GM12878 (cell line): ENCODE data around the gene COL4A2. TPM values are rescaled to one million over a fixed set of nuclear protein-coding genes. Genes with fewer than 3 reads are reported as not detected.

Experiments used
- ATAC-seq: fragments of 200-7000 bp; cut with Tn5 transposase; 3 replicates; pipeline ENCODE4 v1.9.1; 2020; ENCODE audit warnings: mild to moderate bottlenecking, moderate library complexity
- BruUV-seq: library from RNA; stranded (reverse); fragments of 400-500 nt; replicated peaks from 2 replicates; lab custom pipeline; 2021; lab: Mats Ljungman, UMichigan
- CTCF ChIA-PET: fragments of 300-600 bp; sonication (Branson Sonifier 250); formaldehyde crosslinking; extraction: SDS; loops from one replicate; lab custom pipeline; 2021; ENCODE audit warnings: inconsistent platforms; lab: Yijun Ruan, JAX
- POLR2A ChIA-PET: fragments of 350-600 bp; formaldehyde crosslinking; extraction: SDS; loops from one replicate; lab custom pipeline; 2021; ENCODE audit warnings: inconsistent platforms; lab: Charles Lee
- RAD21 ChIA-PET: fragments of 300-600 bp; sonication (Branson Sonifier 250); formaldehyde crosslinking; loops from one replicate; lab custom pipeline; 2023; ENCODE audit warnings: antibody characterized with exemption; ENCODE audit not compliant: unreplicated experiment; lab: Charles Lee
- SMC1A ChIA-PET: fragments of 300-600 bp; sonication (Branson Sonifier 250); formaldehyde crosslinking; loops from one replicate; lab custom pipeline; 2023; ENCODE audit not compliant: unreplicated experiment, uncharacterized antibody; lab: Charles Lee
- DNase-seq: peaks from one replicate; pipeline ENCODE4 v3.0.0-alpha.2; 2011; ENCODE audit warnings: low read depth, low spot score
- FAIRE-seq: peaks from 3 replicates; lab custom pipeline; 2011; peaks lifted over from hg19 to GRCh38; lab: Jason Lieb, UNC
- H2AFZ ChIP-seq: 2 replicates; pipeline ENCODE4 v1.6.0; 2011; ENCODE audit warnings: low read depth, low read length, control low read depth; ENCODE audit not compliant: control insufficient read depth
- H3K27ac ChIP-seq: 2 replicates; pipeline ENCODE4 v1.5.1; 2011; ENCODE audit warnings: control low read depth; ENCODE audit not compliant: control insufficient read depth, insufficient read depth
- H3K27me3 ChIP-seq, 2 experiments: replicated peaks in 1 of 2; 2 replicates each; pipeline versions ENCODE4 v1.6.0 to v1.6.1; 2011; ENCODE audit warnings: low read length in 1 of 2; ENCODE audit not compliant: control insufficient read depth in 2 of 2, insufficient read depth in 2 of 2
- H3K36me3 ChIP-seq, 2 experiments: 2 replicates each; pipeline ENCODE4 v1.5.1; 2011; ENCODE audit warnings: low read length in 1 of 2; ENCODE audit not compliant: control insufficient read depth in 2 of 2, insufficient read depth in 2 of 2
- H3K4me1 ChIP-seq: 2 replicates; pipeline ENCODE4 v1.6.1; 2011; ENCODE audit warnings: mild to moderate bottlenecking, low read length, moderate library complexity, mixed read lengths; ENCODE audit not compliant: control insufficient read depth, insufficient read depth
- H3K4me2 ChIP-seq: 2 replicates; pipeline ENCODE4 v1.6.0; 2011; ENCODE audit warnings: control low read depth; ENCODE audit not compliant: control insufficient read depth, insufficient read depth
- H3K4me3 ChIP-seq: fragments of 200-600 bp; sonication (generic); 2 replicates; pipeline ENCODE4 v1.5.1; 2016
- H3K79me2 ChIP-seq: 2 replicates; pipeline ENCODE4 v1.6.0; 2011; ENCODE audit warnings: low read length; ENCODE audit not compliant: control insufficient read depth, insufficient read depth
- H3K9ac ChIP-seq: 2 replicates; pipeline ENCODE4 v1.8.0; 2011; ENCODE audit warnings: low read length, control low read depth, mixed read lengths; ENCODE audit not compliant: control insufficient read depth, insufficient read depth
- H3K9me3 ChIP-seq: replicated peaks from 3 replicates; pipeline ENCODE4 v1.5.1; 2011; ENCODE audit warnings: mild to moderate bottlenecking, low read length; ENCODE audit not compliant: control insufficient read depth, insufficient read depth
- H4K20me1 ChIP-seq: 2 replicates; pipeline ENCODE4 v1.6.0; 2011; ENCODE audit not compliant: control insufficient read depth, insufficient read depth
- BCL11A ChIP-seq: IDR thresholded peaks from 2 replicates; pipeline ENCODE4 v1.6.1; 2011; ENCODE audit warnings: low read depth, low read length
- CBX3 ChIP-seq: fragments of 200-600 bp; sonication (generic); IDR thresholded peaks from 2 replicates; pipeline ENCODE4 v1.6.1; 2016; ENCODE audit warnings: low read depth, borderline replicate concordance
- EGR1 ChIP-seq, 2 experiments: IDR thresholded peaks; 1 replicate in 1 of 2; 2 replicates in 1 of 2; pipeline ENCODE4 v1.6.1; 2011 to 2012; ENCODE audit warnings: low read depth in 2 of 2, low read length in 2 of 2, borderline replicate concordance in 1 of 2, mild to moderate bottlenecking in 1 of 2, moderate library complexity in 1 of 2
- HDAC6 ChIP-seq: fragments of 200-600 bp; sonication (generic); IDR thresholded peaks from one replicate; pipeline ENCODE4 v1.8.0; 2017; ENCODE audit warnings: antibody characterized with exemption; ENCODE audit not compliant: unreplicated experiment
- MYB ChIP-seq: fragments of 150-350 bp; IDR thresholded peaks from 2 replicates; pipeline ENCODE4 v1.6.1; 2014; ENCODE audit warnings: mild to moderate bottlenecking, low read depth, low read length, borderline replicate concordance
- NR2C2 ChIP-seq: IDR thresholded peaks from 2 replicates; pipeline ENCODE4 v1.6.1; 2011; ENCODE audit warnings: borderline replicate concordance, low read depth; ENCODE audit not compliant: control insufficient read depth, insufficient read length
- NRF1 ChIP-seq: conservative IDR thresholded peaks from 2 replicates; pipeline ENCODE4 v1.6.1; 2011; ENCODE audit warnings: mild to moderate bottlenecking, low read depth, low read length, improper control_type of control experiment
- PAX8 ChIP-seq: fragments of 450-650 bp; IDR thresholded peaks from 2 replicates; pipeline ENCODE4 v1.6.1; 2017; ENCODE audit warnings: mild to moderate bottlenecking, moderate library complexity
- POLR2A ChIP-seq: IDR thresholded peaks from 2 replicates; pipeline ENCODE4 v1.6.1; 2011; ENCODE audit warnings: low read depth, mild to moderate bottlenecking, low read length
- RB1 ChIP-seq: fragments of 450-650 bp; formaldehyde crosslinking; IDR thresholded peaks from 2 replicates; pipeline ENCODE4 v1.6.1; 2017; ENCODE audit warnings: mild to moderate bottlenecking, borderline replicate concordance
- RCOR1 ChIP-seq: conservative IDR thresholded peaks from 2 replicates; pipeline ENCODE4 v1.6.1; 2012; ENCODE audit warnings: low read depth, low read length, improper control_type of control experiment
- SMAD1 ChIP-seq: fragments of 450-650 bp; IDR thresholded peaks from 2 replicates; pipeline ENCODE4 v1.6.1; 2018; ENCODE audit warnings: mild to moderate bottlenecking, low read depth; ENCODE audit not compliant: partially characterized antibody
- SMC3 ChIP-seq: IDR thresholded peaks from 2 replicates; pipeline ENCODE4 v1.6.1; 2011; ENCODE audit warnings: low read length, improper control_type of control experiment, borderline replicate concordance
- ZNF217 ChIP-seq: fragments of 450-650 bp; IDR thresholded peaks from 2 replicates; pipeline ENCODE4 v1.6.1; 2017; ENCODE audit warnings: antibody characterized with exemption, mild to moderate bottlenecking
- ZNF622 ChIP-seq: fragments of 450-650 bp; IDR thresholded peaks from 2 replicates; pipeline ENCODE4 v1.6.1; 2017; ENCODE audit warnings: mild to moderate bottlenecking, inconsistent platforms
- WGBS: methylation state at CpG from one replicate; pipeline ENCODE4 v1.1.6; 2016; ENCODE audit warnings: low lambda C conversion rate; ENCODE audit not compliant: insufficient replicate concordance, insufficient coverage; ENCODE audit errors: missing lambda C conversion rate; 5-methylcytosine and 5-hydroxymethylcytosine counted together
- in situ Hi-C: fragments of 300-500 bp; cut with MboI; formaldehyde crosslinking; loops from 9 replicates; pipeline ENCODE4 v1.14.3; 2018; ENCODE audit warnings: mixed read lengths
- intact Hi-C: fragments of 100-400 bp; cut with micrococcal nuclease; formaldehyde crosslinking; loops from one replicate; pipeline ENCODE4 v1.14.2; 2022; ENCODE audit not compliant: unreplicated experiment
- polyA plus RNA-seq, 11 experiments: library from polyadenylated mRNA; depleted of rRNA in 4 of 11; unstranded in 6 of 11; stranded (reverse) in 5 of 11; fragments of >200 nt; fragmentation: Nextera tagmentation in 4 of 11; fragmentation: Illumina TruSeq in 1 of 11; extraction: Ambion mirVana in 4 of 11; extraction: Trizol in 1 of 11; gene quantifications; 1 replicate in 1 of 11; 2 replicates in 10 of 11; pipeline versions ENCODE4 v1.2.1 to v1.2.3, GENCODE V29; 2011 to 2016; ENCODE audit warnings: inconsistent platforms in 2 of 11, missing spikeins in 2 of 11, low read depth in 1 of 11
- total RNA-seq, 4 experiments: library from RNA; depleted of rRNA in 3 of 4; stranded (reverse); fragments of >200 nt in 3 of 4; fragmentation: Illumina TruSeq in 1 of 4; extraction: Trizol in 1 of 4; gene quantifications; 2 replicates each; pipeline versions ENCODE4 v1.2.1 to v1.2.3, GENCODE V29; 2013 to 2021
- TF ChIP-seq, protein P1 (sequence below): IDR thresholded peaks from 2 replicates; pipeline ENCODE4 v1.6.1; 2011; ENCODE audit warnings: borderline replicate concordance, low read depth, mild to moderate bottlenecking, moderate library complexity, mixed read lengths, low read length; ENCODE audit not compliant: insufficient read depth; ENCODE audit errors: extremely low read length
- TF ChIP-seq, protein P2 (sequence below): fragments of 450-650 bp; IDR thresholded peaks from 2 replicates; pipeline ENCODE4 v1.6.1; 2017; ENCODE audit warnings: borderline replicate concordance

COL4A2 gene
- total and polyA plus RNA-seq, 10 of the 15 experiments (the other 5 are each of a cell fraction or from before 2014, with no cell fraction given): 0.16 to 1.6 (median 0.62) TPM; not detected in 3

DNA sequence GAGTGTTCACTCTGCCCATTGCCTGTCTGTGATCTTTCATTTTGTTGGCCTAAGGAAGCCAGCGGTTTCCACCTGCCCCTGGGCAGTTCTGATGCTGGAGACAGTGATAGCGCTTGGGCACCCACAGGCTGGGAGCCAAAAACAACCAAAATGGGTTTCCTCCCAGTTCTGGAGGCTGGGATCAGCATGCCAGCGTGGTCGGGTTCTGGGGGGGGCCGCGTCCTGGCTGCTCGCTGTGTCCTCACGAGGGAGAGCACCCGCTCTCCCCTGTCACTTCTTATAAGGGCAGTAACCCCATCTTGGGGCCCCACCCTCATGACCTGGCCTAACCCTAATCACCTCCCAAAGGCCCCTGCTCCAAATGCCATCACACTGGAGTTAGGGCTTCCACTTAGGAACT, 186.5 kb downstream of the COL4A2 start:
- no peak overlapping the region for H3K9ac ChIP-seq
- BruUV-seq: no TSS peak
- intact Hi-C loops: no loop called here
- no peaks in the 10 kb centered on the region for H3K27me3 ChIP-seq
- CTCF ChIA-PET: no interaction called here
- H3K4me3 ChIP-seq: no peak overlapping the region
- no peaks in the 10 kb centered on the region for H3K79me2 ChIP-seq
- no peaks in the 10 kb centered on the region for H4K20me1 ChIP-seq
- RAD21 ChIA-PET: no interaction called here
- no peak for FAIRE-seq
- H3K9me3 ChIP-seq: no peaks in the 10 kb centered on the region
- no peak overlapping the region for H3K27ac ChIP-seq
- POLR2A ChIA-PET: no interaction called here
- SMC1A ChIA-PET: interaction anchor here (1.2 kb wide), 1 partner anchor 69 kb away, joined by 3 read pairs; no protein-coding TSS in a partner anchor
- ATAC-seq: no peak
- WGBS: 70% methylated on average over 9 of the region's 9 CpGs
- H3K36me3 ChIP-seq: no peaks in the 10 kb centered on the region
- no peak overlapping the region for H3K4me2 ChIP-seq
- TF ChIP-seq RCOR1 (no peak), BCL11A (no peak), HDAC6 (no peak), NRF1 (no peak), SMC3 (no peak), MYB (no peak), PAX8 (no peak), POLR2A (no peak), ZNF217 (no peak), CBX3 (no peak), ZNF622 (no peak), SMAD1 (no peak), EGR1 (IDR thresholded peaks at IDR 0.05; ENCODE audit: borderline replicate concordance in 1 of 2, low read depth in 2 of 2, low read length in 2 of 2) (no peak), NR2C2 (no peak), RB1 (no peak)
- TF ChIP-seq, protein P1, sequence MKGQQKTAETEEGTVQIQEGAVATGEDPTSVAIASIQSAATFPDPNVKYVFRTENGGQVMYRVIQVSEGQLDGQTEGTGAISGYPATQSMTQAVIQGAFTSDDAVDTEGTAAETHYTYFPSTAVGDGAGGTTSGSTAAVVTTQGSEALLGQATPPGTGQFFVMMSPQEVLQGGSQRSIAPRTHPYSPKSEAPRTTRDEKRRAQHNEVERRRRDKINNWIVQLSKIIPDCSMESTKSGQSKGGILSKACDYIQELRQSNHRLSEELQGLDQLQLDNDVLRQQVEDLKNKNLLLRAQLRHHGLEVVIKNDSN: no peak
- TF ChIP-seq, protein P2, sequence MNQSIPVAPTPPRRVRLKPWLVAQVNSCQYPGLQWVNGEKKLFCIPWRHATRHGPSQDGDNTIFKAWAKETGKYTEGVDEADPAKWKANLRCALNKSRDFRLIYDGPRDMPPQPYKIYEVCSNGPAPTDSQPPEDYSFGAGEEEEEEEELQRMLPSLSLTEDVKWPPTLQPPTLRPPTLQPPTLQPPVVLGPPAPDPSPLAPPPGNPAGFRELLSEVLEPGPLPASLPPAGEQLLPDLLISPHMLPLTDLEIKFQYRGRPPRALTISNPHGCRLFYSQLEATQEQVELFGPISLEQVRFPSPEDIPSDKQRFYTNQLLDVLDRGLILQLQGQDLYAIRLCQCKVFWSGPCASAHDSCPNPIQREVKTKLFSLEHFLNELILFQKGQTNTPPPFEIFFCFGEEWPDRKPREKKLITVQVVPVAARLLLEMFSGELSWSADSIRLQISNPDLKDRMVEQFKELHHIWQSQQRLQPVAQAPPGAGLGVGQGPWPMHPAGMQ: no peak
- in situ Hi-C loops: no loop called here
- H3K4me1 ChIP-seq: no peaks in the 10 kb centered on the region
- DNase-seq: no peak
- H2AFZ ChIP-seq: no peak overlapping the region
